CD4-positive, alpha-beta T cell (primary cell): Measurements from ENCODE around the gene PPP2R5C. TPM values are rescaled to one million over a fixed set of nuclear protein-coding genes. Genes with fewer than 3 reads are reported as not detected.

Experiments used
- ATAC-seq: fragments of 200-7000 bp; cut with Tn5 transposase; one replicate; pipeline ENCODE4 v1.10.0; 2022; ENCODE audit warnings: mild to moderate bottlenecking; ENCODE audit not compliant: poor library complexity
- CTCF ChIA-PET: fragments of 350-600 bp; sonication (Branson Sonifier 250); formaldehyde crosslinking; loops from one replicate; lab custom pipeline; 2021; ENCODE audit warnings: antibody characterized with exemption, inconsistent platforms; lab: Charles Lee
- POLR2A ChIA-PET: fragments of 350-600 bp; sonication (Branson Sonifier 250); formaldehyde crosslinking; loops from one replicate; lab custom pipeline; 2021; ENCODE audit warnings: antibody characterized with exemption, inconsistent platforms; lab: Charles Lee
- DNase-seq, 14 experiments: peaks; one replicate each; pipeline ENCODE4 v3.0.0-alpha.2; 2013 to 2020; ENCODE audit warnings: mixed read lengths in 2 of 14
- H3K27ac ChIP-seq, 2 donors: one replicate each; pipeline versions ENCODE4 v1.5.1 to v1.7.0; 2013; ENCODE audit warnings: low read length in 2 of 2, low read depth in 1 of 2, mild to moderate bottlenecking in 1 of 2
- H3K27me3 ChIP-seq, 2 experiments: 1 replicate in 1 of 2; 2 replicates in 1 of 2; pipeline versions ENCODE4 v1.6.1 to v1.7.0; 2013; ENCODE audit warnings: low read length in 2 of 2, control low read depth in 1 of 2, mild to moderate bottlenecking in 1 of 2, moderate library complexity in 1 of 2; ENCODE audit not compliant: insufficient read depth in 2 of 2, control insufficient read depth in 1 of 2
- H3K36me3 ChIP-seq: one replicate; pipeline ENCODE4 v1.6.1; 2013; ENCODE audit warnings: low read length, control low read depth; ENCODE audit not compliant: insufficient read depth
- H3K4me1 ChIP-seq: one replicate; pipeline ENCODE4 v1.6.1; 2013; ENCODE audit warnings: low read length, control low read depth; ENCODE audit not compliant: insufficient read depth
- H3K4me3 ChIP-seq: one replicate; pipeline ENCODE4 v1.5.1; 2013; ENCODE audit warnings: mild to moderate bottlenecking, low read length, moderate library complexity
- H3K9me3 ChIP-seq, 2 experiments: 1 replicate in 1 of 2; 2 replicates in 1 of 2; pipeline versions ENCODE4 v1.6.1 to v1.7.0; 2013; ENCODE audit warnings: low read length in 2 of 2, mild to moderate bottlenecking in 2 of 2, control low read depth in 1 of 2, moderate library complexity in 1 of 2; ENCODE audit not compliant: control insufficient read depth in 1 of 2, insufficient read depth in 1 of 2
- H3K27ac Mint-ChIP-seq: one replicate; pipeline ENCODE4 v1.8.0; 2020; ENCODE audit warnings: mixed read lengths
- H3K27me3 Mint-ChIP-seq: one replicate; pipeline ENCODE4 v1.8.0; 2021; ENCODE audit warnings: mixed read lengths
- H3K36me3 Mint-ChIP-seq: one replicate; pipeline ENCODE4 v1.8.0; 2021; ENCODE audit warnings: low read depth, mixed read lengths
- H3K4me1 Mint-ChIP-seq: one replicate; pipeline ENCODE4 v1.8.0; 2021; ENCODE audit warnings: low read depth, mixed read lengths
- H3K4me3 Mint-ChIP-seq: one replicate; pipeline ENCODE4 v1.8.0; 2020; ENCODE audit warnings: mild to moderate bottlenecking, mixed read lengths
- H3K9me3 Mint-ChIP-seq: one replicate; pipeline ENCODE4 v1.8.0; 2020; ENCODE audit warnings: mixed read lengths
- intact Hi-C, 2 experiments: fragments of 100-400 bp; cut with DNase I in 1 of 2; cut with micrococcal nuclease in 1 of 2; formaldehyde crosslinking; loops; one replicate each; pipeline versions ENCODE4 v1.15.1 to v1.9.0; 2023 to 2025; cut with DNase I, micrococcal nuclease
- total RNA-seq, 174 experiments: library from RNA in 2 of 174; stranded (reverse) in 2 of 174; gene quantifications; one replicate each; pipeline ENCODE4 v1.2.3 and lab custom pipeline; 2021 to 2026
- TF ChIP-seq, protein P1 (sequence below): fragments of 200-600 bp; IDR thresholded peaks from one replicate; pipeline ENCODE4 v1.8.0; 2022; ENCODE audit warnings: antibody characterized with exemption, mild to moderate bottlenecking

The PPP2R5C gene
- total RNA-seq, 2 experiments from 2014 or later = 463 to 487 TPM

DNA sequence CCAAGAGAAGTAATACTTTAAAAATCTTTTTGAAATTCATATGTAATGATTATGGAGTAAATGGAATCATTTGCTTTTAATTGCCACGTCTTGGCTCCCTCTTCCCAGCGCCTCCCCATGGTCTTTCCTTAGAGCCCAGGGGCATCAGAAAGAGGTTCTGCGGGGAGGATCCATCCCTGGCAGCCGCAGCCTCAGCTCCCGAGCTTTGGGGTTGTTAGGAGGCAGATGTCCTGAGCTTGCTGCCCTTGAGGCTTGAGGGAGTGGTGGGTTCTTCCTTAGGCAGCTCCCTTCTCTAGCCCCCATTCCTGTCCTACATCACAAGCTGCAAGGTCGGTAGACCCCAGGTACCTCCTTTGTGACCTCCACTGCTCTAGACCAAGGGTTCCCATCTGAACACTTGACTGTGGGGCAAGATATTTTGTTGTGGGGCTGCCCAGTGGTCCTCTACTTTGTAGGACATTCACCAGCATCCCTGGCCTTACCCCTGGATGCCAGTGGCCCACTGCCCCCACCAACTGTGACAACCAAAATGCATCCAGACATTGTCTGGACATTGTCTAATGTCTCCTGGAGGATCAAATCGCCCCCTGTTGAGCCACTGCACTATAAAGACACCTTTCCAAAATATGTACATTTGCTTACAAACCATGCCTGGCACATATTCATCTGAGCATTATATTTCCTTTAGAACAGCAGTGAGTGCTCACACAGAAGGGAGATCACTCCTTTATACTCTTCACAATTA, 6.3 kb downstream of the PPP2R5C start:
- TF ChIP-seq, protein P1, sequence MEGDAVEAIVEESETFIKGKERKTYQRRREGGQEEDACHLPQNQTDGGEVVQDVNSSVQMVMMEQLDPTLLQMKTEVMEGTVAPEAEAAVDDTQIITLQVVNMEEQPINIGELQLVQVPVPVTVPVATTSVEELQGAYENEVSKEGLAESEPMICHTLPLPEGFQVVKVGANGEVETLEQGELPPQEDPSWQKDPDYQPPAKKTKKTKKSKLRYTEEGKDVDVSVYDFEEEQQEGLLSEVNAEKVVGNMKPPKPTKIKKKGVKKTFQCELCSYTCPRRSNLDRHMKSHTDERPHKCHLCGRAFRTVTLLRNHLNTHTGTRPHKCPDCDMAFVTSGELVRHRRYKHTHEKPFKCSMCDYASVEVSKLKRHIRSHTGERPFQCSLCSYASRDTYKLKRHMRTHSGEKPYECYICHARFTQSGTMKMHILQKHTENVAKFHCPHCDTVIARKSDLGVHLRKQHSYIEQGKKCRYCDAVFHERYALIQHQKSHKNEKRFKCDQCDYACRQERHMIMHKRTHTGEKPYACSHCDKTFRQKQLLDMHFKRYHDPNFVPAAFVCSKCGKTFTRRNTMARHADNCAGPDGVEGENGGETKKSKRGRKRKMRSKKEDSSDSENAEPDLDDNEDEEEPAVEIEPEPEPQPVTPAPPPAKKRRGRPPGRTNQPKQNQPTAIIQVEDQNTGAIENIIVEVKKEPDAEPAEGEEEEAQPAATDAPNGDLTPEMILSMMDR = no peak
- no peak overlapping the region for H3K4me3 ChIP-seq
- H3K4me3 Mint-ChIP-seq = no peak overlapping the region
- CTCF ChIA-PET = interaction anchor here (0.7 to 6.9 kb wide), 3 partner anchors 13 to 61 kb away, joined by 3 to 72 read pairs (median 5); no protein-coding TSS in a partner anchor
- no peaks in the 10 kb centered on the region for H3K9me3 ChIP-seq
- H3K4me1 ChIP-seq = peaks cover 26% of the 10 kb centered on the region
- POLR2A ChIA-PET = interaction anchor here (0.9 to 1.2 kb wide), 3 partner anchors 56 to 62 kb away, joined by 3 to 5 read pairs (median 4); no protein-coding TSS in a partner anchor
- no peaks in the 10 kb centered on the region for H3K27me3 Mint-ChIP-seq
- no peak for ATAC-seq
- peaks cover 45% of the 10 kb centered on the region for H3K36me3 Mint-ChIP-seq
- intact Hi-C loops = no loop called here
- peaks cover 17% of the 10 kb centered on the region for H3K36me3 ChIP-seq
- no peak overlapping the region for H3K27ac Mint-ChIP-seq
- no peak overlapping the region for H3K27ac ChIP-seq
- peak in 1 of 14 experiments; percentile 10 for DNase-seq
- no peaks in the 10 kb centered on the region for H3K27me3 ChIP-seq
- no peaks in the 10 kb centered on the region for H3K9me3 Mint-ChIP-seq
- H3K4me1 Mint-ChIP-seq = peaks cover 54% of the 10 kb centered on the region

- H3K27ac ChIP-seq = no peak overlapping the region
- TF ChIP-seq, protein P1 = no peak
- peaks cover 54% of the 10 kb centered on the region for H3K4me1 Mint-ChIP-seq
Observed at GRCh38 chr14:101770183-101770582, 8.7 kb downstream of the PPP2R5C start.

GRCh38 chr14:101772770-101773169, 11.3 kb downstream of the PPP2R5C start:
- no peak overlapping the region for H3K4me3 Mint-ChIP-seq
- no peaks in the 10 kb centered on the region for H3K36me3 ChIP-seq
- TF ChIP-seq, protein P1 = no peak
- no peaks in the 10 kb centered on the region for H3K27me3 ChIP-seq
- intact Hi-C loops = loop anchor here (5.0 kb wide), 3 partner anchors 35 to 190 kb away; partner anchors contain the start of gene DYNC1H1 (in 1 of the 2)
- no peak overlapping the region for H3K4me3 ChIP-seq
- ChIA-PET CTCF (interaction anchor here (6.9 kb wide), 1 partner anchor 66 kb away, joined by 72 read pairs; no protein-coding TSS in a partner anchor), POLR2A (interaction anchor here (2.5 to 5.0 kb wide), 2 partner anchors 37 to 53 kb away, joined by 44 to 73 read pairs; no protein-coding TSS in a partner anchor)
- H3K4me1 Mint-ChIP-seq = peaks cover 44% of the 10 kb centered on the region
- no peaks in the 10 kb centered on the region for H3K9me3 ChIP-seq
- H3K9me3 Mint-ChIP-seq = no peaks in the 10 kb centered on the region
- ATAC-seq (no peak), DNase-seq (no peak)
- no peaks in the 10 kb centered on the region for H3K27me3 Mint-ChIP-seq
- no peak overlapping the region for H3K27ac Mint-ChIP-seq
- H3K36me3 Mint-ChIP-seq = peaks cover 17% of the 10 kb centered on the region
- no peak overlapping the region for H3K27ac ChIP-seq
- H3K4me1 ChIP-seq = peaks cover 11% of the 10 kb centered on the region

More at GRCh38 chr14:101770183-101770582, 8.7 kb downstream of the PPP2R5C start:
- ChIA-PET POLR2A (interaction anchor here (0.8 to 5.0 kb wide), 15 partner anchors 8 to 129 kb away, joined by 4 to 73 read pairs (median 9); no protein-coding TSS in a partner anchor), CTCF (interaction anchor here (0.7 to 6.9 kb wide), 19 partner anchors 8 to 191 kb away, joined by 3 to 72 read pairs (median 10); no protein-coding TSS in a partner anchor)
- no peaks in the 10 kb centered on the region for H3K9me3 ChIP-seq
- Mint-ChIP-seq H3K27me3 (no peaks in the 10 kb centered on the region), H3K27ac (peak overlapping the region; percentile 13), H3K4me3 (no peak overlapping the region), H3K36me3 (peaks cover 31% of the 10 kb centered on the region), H3K9me3 (no peaks in the 10 kb centered on the region)
- no peak overlapping the region for H3K4me3 ChIP-seq
- no peaks in the 10 kb centered on the region for H3K27me3 ChIP-seq
- no peak for ATAC-seq
- H3K36me3 ChIP-seq = peaks cover 9% of the 10 kb centered on the region
- intact Hi-C loops = loop anchor here (2.0 to 5.0 kb wide), 5 partner anchors 37 to 192 kb away; partner anchors contain the start of gene DYNC1H1 (in 1 of the 2)
- peaks cover 11% of the 10 kb centered on the region for H3K4me1 ChIP-seq
- DNase-seq = no peak
